ENCODE data around the gene SORCS3. TPM values are rescaled to one million over a fixed set of nuclear protein-coding genes. Genes with fewer than 3 reads are reported as not detected.

Gene SORCS3
- total RNA-seq, 3 donors from 2014 or later, result 0.60 TPM; not detected in 2

DNA sequence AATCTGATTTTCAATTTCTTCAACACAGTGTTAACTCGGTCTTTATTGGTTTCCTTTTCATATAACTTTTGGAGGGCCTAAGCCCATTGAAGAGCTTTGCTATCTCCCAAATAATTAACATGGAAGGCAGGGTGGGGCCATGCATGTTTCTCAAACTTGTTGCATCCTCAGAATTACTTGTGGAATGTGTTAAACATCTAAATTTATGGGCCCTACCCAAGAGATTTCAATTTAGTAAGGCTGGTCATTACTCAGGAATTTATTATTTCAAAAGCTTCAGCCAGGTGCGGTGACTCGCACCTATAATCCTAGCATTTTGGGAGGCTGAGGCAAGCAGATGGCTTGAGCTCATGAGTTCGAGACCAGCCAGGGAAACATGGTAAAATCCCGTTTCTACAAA lies 208.9 kb downstream of the SORCS3 start:
- no peak for DNase-seq
- H3K4me3 ChIP-seq, result no peak overlapping the region
- H3K4me1 ChIP-seq (ENCODE audit: low read depth), result no peaks in the 10 kb centered on the region
- H3K9me3 ChIP-seq, result no peaks in the 10 kb centered on the region
- ATAC-seq, result no peak
- intact Hi-C loops (cut with DNase I, micrococcal nuclease), result no loop called here
- TF ChIP-seq, protein P1, sequence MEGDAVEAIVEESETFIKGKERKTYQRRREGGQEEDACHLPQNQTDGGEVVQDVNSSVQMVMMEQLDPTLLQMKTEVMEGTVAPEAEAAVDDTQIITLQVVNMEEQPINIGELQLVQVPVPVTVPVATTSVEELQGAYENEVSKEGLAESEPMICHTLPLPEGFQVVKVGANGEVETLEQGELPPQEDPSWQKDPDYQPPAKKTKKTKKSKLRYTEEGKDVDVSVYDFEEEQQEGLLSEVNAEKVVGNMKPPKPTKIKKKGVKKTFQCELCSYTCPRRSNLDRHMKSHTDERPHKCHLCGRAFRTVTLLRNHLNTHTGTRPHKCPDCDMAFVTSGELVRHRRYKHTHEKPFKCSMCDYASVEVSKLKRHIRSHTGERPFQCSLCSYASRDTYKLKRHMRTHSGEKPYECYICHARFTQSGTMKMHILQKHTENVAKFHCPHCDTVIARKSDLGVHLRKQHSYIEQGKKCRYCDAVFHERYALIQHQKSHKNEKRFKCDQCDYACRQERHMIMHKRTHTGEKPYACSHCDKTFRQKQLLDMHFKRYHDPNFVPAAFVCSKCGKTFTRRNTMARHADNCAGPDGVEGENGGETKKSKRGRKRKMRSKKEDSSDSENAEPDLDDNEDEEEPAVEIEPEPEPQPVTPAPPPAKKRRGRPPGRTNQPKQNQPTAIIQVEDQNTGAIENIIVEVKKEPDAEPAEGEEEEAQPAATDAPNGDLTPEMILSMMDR (IDR thresholded peaks at IDR 0.05), result no peak
- H3K36me3 ChIP-seq (ENCODE audit: low read depth), result no peaks in the 10 kb centered on the region

DNA sequence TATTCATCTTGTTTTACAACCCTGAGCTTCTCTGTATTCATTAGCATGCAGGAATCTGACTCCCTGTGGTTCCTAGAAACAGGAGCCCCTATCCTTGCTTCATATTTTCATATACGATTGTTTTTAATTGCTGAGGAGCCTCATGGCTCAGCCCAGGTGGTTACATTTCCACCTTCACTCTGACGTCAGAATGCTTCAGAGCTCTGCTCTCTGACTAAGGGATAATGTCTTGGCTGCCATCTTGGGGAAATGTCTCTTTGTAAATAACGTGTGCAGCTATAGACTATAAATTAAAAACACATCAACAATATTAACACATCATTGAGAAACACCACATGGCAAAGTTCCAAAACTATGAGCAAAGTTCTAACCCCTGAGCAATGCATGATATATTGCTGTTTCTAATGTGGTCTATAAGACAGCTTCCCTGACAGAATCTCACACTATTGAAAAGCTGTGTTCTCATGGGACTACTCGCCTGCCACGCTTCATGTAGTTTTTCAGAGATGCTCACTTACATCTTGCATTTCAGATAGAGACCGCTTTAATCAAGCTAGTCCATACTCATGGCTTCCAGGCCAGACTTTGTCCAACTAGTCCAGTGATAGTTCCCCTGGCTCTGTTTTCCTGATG lies 227.0 kb downstream of the SORCS3 start:
- Histone ChIP-seq H3K4me3 (no peak overlapping the region), H3K9me3 (no peaks in the 10 kb centered on the region), H3K4me1 (ENCODE audit: low read depth) (no peaks in the 10 kb centered on the region), H3K36me3 (ENCODE audit: low read depth) (no peaks in the 10 kb centered on the region)
- ATAC-seq (no peak), DNase-seq (no peak)
- intact Hi-C loops (cut with DNase I, micrococcal nuclease), result no loop called here
- TF ChIP-seq, protein P1 (IDR thresholded peaks at IDR 0.05), result no peak

DNA sequence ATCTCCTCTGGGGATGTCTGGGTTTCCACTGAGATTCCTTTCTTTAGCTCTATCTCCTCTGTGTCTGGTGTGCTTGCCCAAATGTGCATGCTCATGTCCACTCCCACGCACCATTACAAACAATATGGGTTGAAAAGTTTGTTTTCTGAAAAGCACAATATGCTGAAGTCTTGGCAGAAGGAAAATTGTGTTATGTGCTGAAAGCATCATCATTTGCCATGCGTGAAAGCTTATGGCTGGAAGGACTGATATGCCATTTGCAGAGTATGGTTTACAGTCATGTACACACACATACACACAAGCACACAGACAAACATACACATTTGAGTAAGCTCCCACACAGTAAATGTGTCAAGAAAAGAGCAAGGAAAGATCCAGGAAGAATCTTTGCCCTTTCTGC lies 231.6 kb downstream of the SORCS3 start:
- TF ChIP-seq, protein P1 (IDR thresholded peaks at IDR 0.05), result no peak
- ATAC-seq, result no peak
- intact Hi-C loops (cut with DNase I, micrococcal nuclease), result no loop called here

DNA sequence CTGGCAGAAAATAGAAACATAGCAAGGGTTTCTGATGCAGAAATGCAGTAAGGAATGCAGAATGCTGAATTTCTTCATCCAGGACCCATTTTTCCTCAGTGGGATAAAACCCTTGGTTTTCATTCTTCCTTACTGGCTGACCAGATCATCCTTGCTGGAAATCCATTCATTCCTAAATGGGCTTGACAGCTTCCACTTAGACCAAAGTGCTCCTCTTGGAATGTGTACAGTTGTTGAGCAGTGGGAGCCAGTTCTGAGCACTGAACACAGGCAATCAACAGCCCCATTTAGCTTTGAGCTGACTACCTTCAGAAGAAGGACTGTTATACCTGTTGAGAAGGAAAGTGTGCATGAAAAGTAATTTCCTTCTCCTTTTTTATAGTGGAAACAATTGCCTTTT lies 232.1 kb downstream of the SORCS3 start:
- no peak overlapping the region for H3K4me3 ChIP-seq
- H3K4me1 ChIP-seq (ENCODE audit: low read depth), result no peaks in the 10 kb centered on the region
- ATAC-seq (no peak), DNase-seq (no peak)
- no peaks in the 10 kb centered on the region for H3K36me3 ChIP-seq (ENCODE audit: low read depth)
- intact Hi-C loops (cut with DNase I, micrococcal nuclease), result no loop called here
- H3K9me3 ChIP-seq, result no peaks in the 10 kb centered on the region
- TF ChIP-seq, protein P1 (IDR thresholded peaks at IDR 0.05), result no peak

More for the DNA sequence above, 231.6 kb downstream of the SORCS3 start:
- Histone ChIP-seq H3K4me1 (ENCODE audit: low read depth) (no peaks in the 10 kb centered on the region), H3K4me3 (no peak overlapping the region), H3K9me3 (no peaks in the 10 kb centered on the region), H3K36me3 (ENCODE audit: low read depth) (no peaks in the 10 kb centered on the region)
- DNase-seq, result no peak

DNA sequence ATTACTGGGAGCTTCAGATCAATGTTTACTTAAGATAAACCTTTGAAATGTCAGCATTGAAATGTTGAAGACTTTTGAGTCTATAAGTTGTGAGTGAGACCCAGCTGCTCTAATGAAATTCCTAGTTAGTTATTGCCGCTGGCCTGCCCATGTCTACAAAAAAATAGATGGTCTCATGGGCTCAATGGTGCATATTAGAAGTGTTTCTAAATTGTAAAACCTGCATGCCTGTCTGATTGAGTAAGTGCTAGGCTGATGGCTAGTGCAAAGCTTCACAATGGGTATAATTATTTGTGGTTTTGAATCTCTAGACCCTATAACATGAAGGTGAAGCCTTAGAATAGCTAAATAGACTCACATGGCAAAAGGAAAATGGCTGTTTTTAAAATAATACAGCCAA lies 234.5 kb downstream of the SORCS3 start:
- intact Hi-C loops (cut with DNase I, micrococcal nuclease), result no loop called here
- no peak for ATAC-seq

More for the DNA sequence above, 234.5 kb downstream of the SORCS3 start:
- Histone ChIP-seq H3K9me3 (no peaks in the 10 kb centered on the region), H3K36me3 (ENCODE audit: low read depth) (no peaks in the 10 kb centered on the region), H3K4me1 (ENCODE audit: low read depth) (no peaks in the 10 kb centered on the region), H3K4me3 (no peak overlapping the region)
- TF ChIP-seq, protein P1 (IDR thresholded peaks at IDR 0.05), result no peak
- no peak for DNase-seq
